Psoas muscle (tissue), 8 donors: ENCODE data around the gene RAB11FIP4. TPM values are rescaled to one million over a fixed set of nuclear protein-coding genes. Genes with fewer than 3 reads are reported as not detected.

Experiments
- ATAC-seq, 4 donors: fragments of 200-7000 bp; cut with Tn5 transposase; one replicate each; pipeline ENCODE4 v1.9.1; 2020; ENCODE audit warnings: moderate library complexity in 3 of 4, mild to moderate bottlenecking in 2 of 4
- DNase-seq, 2 donors: peaks; one replicate each; pipeline ENCODE4 v3.0.0-alpha.2; 2020
- H3K27ac ChIP-seq: fragments of 200-600 bp; one replicate; pipeline ENCODE4 v1.8.0; 2022
- H3K27me3 ChIP-seq, 3 donors: fragments of 200-600 bp in 1 of 3; one replicate each; pipeline versions ENCODE4 v1.6.1 to v1.8.0; 2013 to 2022; ENCODE audit warnings: low read length in 2 of 3, mild to moderate bottlenecking in 2 of 3, moderate library complexity in 1 of 3; ENCODE audit not compliant: insufficient read depth in 3 of 3
- H3K36me3 ChIP-seq, 2 donors: fragments of 200-600 bp in 1 of 2; one replicate each; pipeline versions ENCODE4 v1.6.1 to v1.8.0; 2013 to 2022; ENCODE audit warnings: low read depth in 1 of 2, mild to moderate bottlenecking in 1 of 2, moderate library complexity in 1 of 2; ENCODE audit not compliant: insufficient read depth in 1 of 2
- H3K4me1 ChIP-seq: fragments of 200-600 bp; one replicate; pipeline ENCODE4 v1.8.0; 2022
- H3K4me3 ChIP-seq: fragments of 200-600 bp; one replicate; pipeline ENCODE4 v1.8.0; 2022; ENCODE audit warnings: mild to moderate bottlenecking
- H3K9me3 ChIP-seq: fragments of 200-600 bp; one replicate; pipeline ENCODE4 v1.8.0; 2022
- CTCF ChIP-seq: fragments of 200-600 bp; IDR thresholded peaks from one replicate; pipeline ENCODE4 v1.8.0; 2022; ENCODE audit warnings: antibody characterized with exemption
- WGBS, 3 donors: extraction: QIAGEN DNeasy Blood & Tissue Kit; methylation state at CpG; one replicate each; pipeline versions ENCODE4 v1.1.6 to v1.1.7; 2013; 5-methylcytosine and 5-hydroxymethylcytosine counted together
- intact Hi-C, 2 donors: fragments of 100-400 bp; cut with DNase I; formaldehyde crosslinking; loops; one replicate each; pipeline versions ENCODE4 v1.11.0 to v1.14.2; 2022
- polyA plus RNA-seq, 3 donors: library from polyadenylated mRNA; stranded (reverse); fragments of 200-250 nt; gene quantifications; one replicate each; pipeline ENCODE4 v1.2.3, GENCODE V29; 2013
- total RNA-seq, 4 donors: library from RNA; stranded (reverse); fragmentation: NEBNext Ultra II Directional in 2 of 4; extraction: Animal tissue kit (Norgen Biotek cat#: 25700) in 2 of 4; gene quantifications; one replicate each; pipeline versions ENCODE4 v1.2.1 to v1.2.4, GENCODE V29; 2021 to 2023
- donor health status: healthy with polysubstance abuse.
- donor health status: DM: no; HTN: no; CAD: no; lungs with moderate emphysema.
- donor health status: Bipolar disorder and iron deficiency.
- donor health status: healthy.
- donor health status: DM: yes; HTN: yes; CAD: no.
- donor health status: DM: no; HTN: no; CAD: no.
- donor health status: DM: no; HTN: no; CAD: no.
- donor health status: DM: yes; HTN: yes; CAD: no.

The RAB11FIP4 gene
- total and polyA plus RNA-seq, 7 donors, result 0.04 to 1.8 (median 0.41) TPM

GRCh38 chr17:31541559-31541958 lies 150.1 kb downstream of the RAB11FIP4 start:
- ATAC-seq (peak in 2 of 4 donors; percentile 28 to 41), DNase-seq (no peak)
- H3K4me1 ChIP-seq, result no peaks in the 10 kb centered on the region
- TF ChIP-seq CTCF, result no peak
- no peak overlapping the region for H3K4me3 ChIP-seq
- no peaks in the 10 kb centered on the region for H3K9me3 ChIP-seq
- intact Hi-C loops, result no loop called here
- no peaks in the 10 kb centered on the region for H3K27me3 ChIP-seq
- 69 to 76% (median 70%) methylated on average over 5 of the region's 5 CpGs for WGBS, 3 donors
- no peaks in the 10 kb centered on the region for H3K36me3 ChIP-seq
- H3K27ac ChIP-seq, result no peak overlapping the region

- 8 to 28% (median 22%) methylated on average over 3 of the region's 3 CpGs for WGBS, 3 donors
- no peak for ATAC-seq
- H3K27ac ChIP-seq, result no peak overlapping the region
- DNase-seq, result no peak
- H3K4me3 ChIP-seq, result no peak overlapping the region
- intact Hi-C loops, result no loop called here
- H3K9me3 ChIP-seq, result no peaks in the 10 kb centered on the region
- no peaks in the 10 kb centered on the region for H3K27me3 ChIP-seq
- no peak for TF ChIP-seq CTCF
- no peaks in the 10 kb centered on the region for H3K4me1 ChIP-seq
- H3K36me3 ChIP-seq, result no peaks in the 10 kb centered on the region
Measured at GRCh38 chr17:31544186-31544585, 152.7 kb downstream of the RAB11FIP4 start.

GRCh38 chr17:31546650-31547049 lies 155.2 kb downstream of the RAB11FIP4 start:
- no peak for TF ChIP-seq CTCF
- no peaks in the 10 kb centered on the region for H3K4me1 ChIP-seq
- H3K9me3 ChIP-seq, result no peaks in the 10 kb centered on the region
- intact Hi-C loops, result no loop called here
- no peaks in the 10 kb centered on the region for H3K36me3 ChIP-seq
- 57 to 72% (median 63%) methylated on average over 4 of the region's 4 CpGs for WGBS, 3 donors
- no peak overlapping the region for H3K27ac ChIP-seq
- no peak overlapping the region for H3K4me3 ChIP-seq
- no peak for ATAC-seq
- DNase-seq, result no peak
- H3K27me3 ChIP-seq, result no peaks in the 10 kb centered on the region

- WGBS, 3 donors, result 31 to 59% (median 35%) methylated on average over 5 of the region's 5 CpGs
- Histone ChIP-seq H3K27ac (peak overlapping the region; percentile 88), H3K4me1 (no peaks in the 10 kb centered on the region), H3K27me3 (no peaks in the 10 kb centered on the region), H3K36me3 (no peaks in the 10 kb centered on the region), H3K4me3 (peak overlapping the region; percentile 92), H3K9me3 (no peaks in the 10 kb centered on the region)
- no peak for DNase-seq
- no peak for ATAC-seq
- intact Hi-C loops, result no loop called here
- no peak for TF ChIP-seq CTCF
Measured at GRCh38 chr17:31548709-31549108, 157.2 kb downstream of the RAB11FIP4 start.

GRCh38 chr17:31549121-31549524 lies 157.6 kb downstream of the RAB11FIP4 start:
- Histone ChIP-seq H3K4me3 (peak overlapping the region; percentile 92), H3K27me3 (no peaks in the 10 kb centered on the region), H3K9me3 (no peaks in the 10 kb centered on the region), H3K4me1 (no peaks in the 10 kb centered on the region), H3K27ac (peak overlapping the region; percentile 88), H3K36me3 (no peaks in the 10 kb centered on the region)
- DNase-seq, result no peak
- 1% methylated on average over 14 to 18 of the region's 18 CpGs for WGBS, 3 donors
- intact Hi-C loops, result no loop called here
- peak in 3 of 4 donors; percentile 5 to 37 (median 23) for ATAC-seq
- TF ChIP-seq CTCF, result no peak
